GM12801 (cell line): ENCODE measurements around the gene SLC12A6.

Experiments
- TF ChIP-seq, protein P1 (sequence below): IDR thresholded peaks from one replicate; pipeline ENCODE4 v1.5.1; 2011; ENCODE audit warnings: control low read depth; ENCODE audit not compliant: insufficient read length; ENCODE audit errors: extremely low read depth

SLC12A6 gene

DNA sequence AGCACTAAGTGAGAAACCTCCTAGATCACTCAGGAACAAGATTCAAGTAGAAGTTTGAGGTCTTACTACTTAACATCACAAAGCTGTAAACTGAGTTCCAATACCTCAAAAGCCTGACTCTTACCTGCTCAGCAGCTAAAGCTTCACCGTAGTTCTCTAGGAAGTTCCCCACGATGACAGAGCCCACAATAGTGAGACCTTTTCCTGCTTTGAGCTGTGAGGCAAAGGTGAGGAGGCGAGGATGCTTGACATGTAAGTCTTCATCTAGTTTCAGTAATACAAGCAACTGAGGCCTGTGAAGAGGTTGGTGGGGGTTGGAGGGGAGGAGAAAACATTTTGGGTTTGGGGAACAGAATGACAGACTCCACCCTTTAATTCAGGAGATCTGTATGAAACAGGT lies 97.0 kb downstream of the SLC12A6 start:
- TF ChIP-seq, protein P1, sequence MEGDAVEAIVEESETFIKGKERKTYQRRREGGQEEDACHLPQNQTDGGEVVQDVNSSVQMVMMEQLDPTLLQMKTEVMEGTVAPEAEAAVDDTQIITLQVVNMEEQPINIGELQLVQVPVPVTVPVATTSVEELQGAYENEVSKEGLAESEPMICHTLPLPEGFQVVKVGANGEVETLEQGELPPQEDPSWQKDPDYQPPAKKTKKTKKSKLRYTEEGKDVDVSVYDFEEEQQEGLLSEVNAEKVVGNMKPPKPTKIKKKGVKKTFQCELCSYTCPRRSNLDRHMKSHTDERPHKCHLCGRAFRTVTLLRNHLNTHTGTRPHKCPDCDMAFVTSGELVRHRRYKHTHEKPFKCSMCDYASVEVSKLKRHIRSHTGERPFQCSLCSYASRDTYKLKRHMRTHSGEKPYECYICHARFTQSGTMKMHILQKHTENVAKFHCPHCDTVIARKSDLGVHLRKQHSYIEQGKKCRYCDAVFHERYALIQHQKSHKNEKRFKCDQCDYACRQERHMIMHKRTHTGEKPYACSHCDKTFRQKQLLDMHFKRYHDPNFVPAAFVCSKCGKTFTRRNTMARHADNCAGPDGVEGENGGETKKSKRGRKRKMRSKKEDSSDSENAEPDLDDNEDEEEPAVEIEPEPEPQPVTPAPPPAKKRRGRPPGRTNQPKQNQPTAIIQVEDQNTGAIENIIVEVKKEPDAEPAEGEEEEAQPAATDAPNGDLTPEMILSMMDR, result no peak

DNA sequence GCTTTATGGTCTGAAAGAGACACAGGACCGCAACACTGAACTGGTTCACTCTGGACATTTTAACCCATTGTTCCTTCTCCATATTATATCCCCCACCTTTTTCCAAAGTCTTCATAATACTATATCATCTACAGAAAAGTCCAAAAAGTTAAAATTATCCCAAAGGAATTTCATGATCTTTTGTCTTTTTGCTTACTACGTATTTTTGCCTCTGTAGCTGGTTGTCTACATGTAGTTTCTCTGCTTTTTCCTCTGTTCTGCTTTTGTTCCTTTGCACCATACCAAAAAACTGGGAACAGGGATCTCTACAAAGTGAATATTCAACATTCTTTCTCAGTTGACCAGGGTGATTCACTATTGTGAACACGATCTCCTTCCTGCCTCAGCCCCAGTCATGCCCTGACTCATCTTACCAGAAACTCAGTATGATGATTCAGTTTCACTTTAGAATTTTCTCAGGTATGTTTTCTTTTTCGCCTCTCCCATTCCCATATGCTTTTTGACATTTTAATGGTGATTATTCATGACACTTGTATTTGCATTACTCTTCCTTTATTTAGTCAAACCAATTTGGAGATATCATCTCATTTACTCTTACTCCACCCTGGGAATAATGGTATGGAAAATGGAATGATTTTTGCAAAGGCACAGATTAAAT lies 98.3 kb downstream of the SLC12A6 start:
- TF ChIP-seq, protein P1, result no peak

DNA sequence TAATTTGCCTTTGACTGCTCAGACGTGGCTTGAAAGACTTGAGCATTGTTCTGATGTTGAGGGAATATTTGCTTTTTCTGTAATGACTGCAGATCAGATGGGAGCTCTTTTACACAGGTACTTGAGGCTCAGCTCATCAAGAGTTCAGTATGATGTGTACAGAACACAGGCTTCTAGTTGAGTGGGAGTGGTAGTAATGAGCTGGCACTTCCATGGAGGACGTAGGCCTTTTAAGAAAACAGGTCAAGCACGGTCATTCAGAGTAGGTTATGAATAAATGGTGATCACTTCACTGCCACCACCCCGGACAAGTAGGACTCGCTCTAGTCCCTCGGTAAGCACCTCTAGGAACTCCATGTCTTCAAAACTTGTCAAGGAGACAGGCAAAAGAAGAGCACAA lies 104.0 kb downstream of the SLC12A6 start:
- TF ChIP-seq, protein P1, result no peak

DNA sequence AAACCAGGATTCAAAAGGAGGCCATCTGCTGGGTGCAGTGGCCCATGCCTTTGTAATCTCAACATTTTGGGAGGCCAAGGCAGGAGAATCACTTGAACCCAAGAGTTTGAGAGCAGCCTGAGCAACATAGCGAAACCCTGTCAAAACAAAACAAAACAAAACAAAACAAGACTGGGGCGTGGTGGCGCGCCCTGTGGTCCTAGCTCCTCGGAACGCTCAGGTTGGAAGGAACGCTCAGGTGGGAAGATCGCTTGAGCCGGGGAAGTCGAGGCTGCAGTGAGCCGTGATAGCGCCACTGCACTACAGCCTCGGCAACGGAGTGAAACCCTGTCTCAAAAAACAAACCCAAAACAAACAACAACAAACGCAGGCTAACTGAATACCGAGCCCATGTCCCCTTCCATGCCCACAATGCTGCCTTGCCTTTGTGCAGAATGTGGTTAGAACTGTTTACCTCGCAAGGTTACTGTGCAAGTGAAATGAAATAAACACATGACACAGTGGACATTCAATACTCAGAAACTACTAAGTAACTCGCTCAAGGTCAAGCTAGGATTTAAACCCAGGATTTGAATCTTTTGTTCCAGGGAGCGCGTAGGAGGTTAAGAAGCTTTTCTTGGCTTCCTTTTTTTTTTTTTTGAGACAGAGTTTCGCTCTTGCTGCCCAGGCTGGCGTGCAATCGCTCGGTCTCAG lies 113.5 kb downstream of the SLC12A6 start:
- TF ChIP-seq, protein P1, result no peak

DNA sequence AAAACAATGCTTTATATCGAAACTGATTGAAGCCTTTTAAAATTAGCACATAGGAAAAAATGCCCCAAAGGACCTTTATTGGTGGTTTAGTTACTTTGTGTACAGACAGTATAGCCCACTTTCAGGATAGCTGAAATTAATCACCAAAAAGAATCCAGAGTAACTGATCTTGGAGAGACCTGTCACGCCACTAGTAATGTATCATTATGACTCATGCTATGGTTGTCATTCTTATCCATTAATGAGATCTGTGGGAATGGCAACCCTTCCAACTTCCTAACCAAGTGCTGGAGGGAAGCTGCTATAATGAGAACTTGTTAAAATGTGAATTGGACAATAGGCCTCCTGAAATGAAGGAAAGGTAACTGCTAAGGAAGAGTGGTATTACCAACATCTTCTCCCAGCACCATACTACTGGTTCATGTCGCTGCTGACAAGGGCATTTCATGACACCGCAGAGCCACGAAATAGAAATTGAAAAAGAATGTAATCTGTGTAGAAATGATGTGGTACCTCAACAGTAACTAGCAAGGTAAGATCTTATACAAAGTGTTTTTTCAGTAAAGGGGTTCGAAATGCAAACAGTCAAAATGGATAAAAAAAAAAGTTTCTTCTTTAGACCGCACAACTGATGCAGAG lies 119.9 kb downstream of the SLC12A6 start:
- TF ChIP-seq, protein P1, result no peak

DNA sequence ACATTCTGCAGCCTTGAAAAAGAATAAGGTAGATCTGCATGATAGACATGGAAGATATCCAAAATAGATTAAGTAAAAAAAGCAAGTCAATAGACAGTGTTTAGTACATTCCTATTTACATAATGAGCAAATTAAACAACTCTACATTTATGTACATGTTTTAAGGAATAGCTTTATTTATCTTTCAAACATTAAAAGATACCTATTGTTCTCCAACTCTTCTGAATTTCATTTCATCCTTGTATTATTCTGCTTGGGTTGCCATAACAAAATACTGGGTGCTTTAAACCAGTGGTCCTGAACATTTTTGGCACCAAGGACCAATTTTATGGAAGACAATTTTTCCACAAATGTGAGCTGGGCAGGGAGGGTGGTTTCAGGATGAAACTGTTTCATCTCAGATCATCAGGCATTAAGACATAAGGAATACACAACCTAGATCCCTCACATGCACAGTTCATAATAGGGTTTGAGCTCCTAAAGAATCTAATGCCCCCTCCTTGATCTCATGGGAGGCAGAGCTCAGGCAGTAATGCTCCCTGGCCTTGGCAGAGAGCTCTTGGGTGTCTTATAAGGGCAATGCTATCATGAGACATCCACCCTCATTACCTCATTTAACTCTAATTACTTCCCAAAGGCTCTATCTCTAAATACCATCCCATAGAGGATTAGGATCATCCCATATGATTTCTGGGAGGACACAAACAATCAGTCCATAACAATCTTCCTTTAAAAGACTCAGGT lies 120.9 kb downstream of the SLC12A6 start:
- TF ChIP-seq, protein P1, result no peak

DNA sequence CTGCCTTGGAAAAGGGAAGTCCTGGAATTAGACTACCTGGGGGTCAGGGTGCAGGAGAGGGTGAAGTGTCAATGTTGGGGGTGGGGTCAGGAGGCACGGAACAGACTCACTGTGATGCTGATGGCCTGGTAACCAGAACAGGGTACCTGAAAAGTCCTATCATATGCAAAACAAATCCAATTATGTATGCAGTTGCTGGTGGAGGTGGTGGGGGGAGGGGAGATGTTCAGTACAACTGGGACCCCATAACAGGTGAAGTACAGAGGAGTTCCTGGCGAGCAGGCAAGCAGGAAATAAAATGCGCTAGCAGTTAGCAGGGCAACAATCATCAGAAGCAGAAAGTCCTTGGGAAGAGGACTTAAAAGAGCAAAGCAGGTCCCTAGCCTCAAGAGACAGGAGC lies 123.4 kb downstream of the SLC12A6 start:
- TF ChIP-seq, protein P1, result no peak
